ENCODE measurements around the gene CGGBP1. TPM values are rescaled to one million over a fixed set of nuclear protein-coding genes. Genes with fewer than 3 reads are reported as not detected.

CGGBP1 gene
- total RNA-seq, 2 donors from 2014 or later, result 139 to 163 TPM

Other genes starting within 250 kb of the CGGBP1 start
- 10 to 100 TPM; 19.1 to 20.1 TPM for gene ZNF654, start 250 bp upstream of the CGGBP1 start, total RNA-seq
- 10 to 100 TPM; 37.3 to 41.7 TPM for gene C3orf38, start 91.0 kb upstream of the CGGBP1 start, total RNA-seq

Data from activated T-cell treated with anti-CD3 and anti-CD28 coated beads, Interleukin-2, amount 50 U/mL, for 72 hours (primary cell).